SK-N-SH (cell line): ENCODE measurements around the gene HSF4.

Experiments
- EP300 ChIP-seq, 2 experiments: IDR thresholded peaks; 2 replicates each; pipeline versions ENCODE4 v1.4.0 to v1.6.1; 2012; ENCODE audit warnings: borderline replicate concordance in 1 of 2, low read depth in 1 of 2, low read length in 1 of 2
- JUND ChIP-seq: IDR thresholded peaks from 2 replicates; pipeline ENCODE4 v1.4.0; 2012
- MXI1 ChIP-seq: IDR thresholded peaks from 2 replicates; pipeline ENCODE4 v1.6.1; 2012; ENCODE audit warnings: mild to moderate bottlenecking, low read depth, low read length, improper control_type of control experiment
- PBX3 ChIP-seq: IDR thresholded peaks from 2 replicates; pipeline ENCODE4; 2012
- POLR2AphosphoS5 ChIP-seq: IDR thresholded peaks from 2 replicates; pipeline ENCODE4 v1.6.1; 2012; ENCODE audit warnings: low read depth, low read length
- RXRA ChIP-seq: IDR thresholded peaks from 2 replicates; pipeline ENCODE4 v1.4.0; 2012; ENCODE audit warnings: low read depth, mild to moderate bottlenecking, borderline replicate concordance
- SIN3A ChIP-seq: IDR thresholded peaks from 2 replicates; pipeline ENCODE4 v1.6.1; 2012; ENCODE audit warnings: low read depth, mild to moderate bottlenecking, low read length, moderate library complexity, borderline replicate concordance
- TCF12 ChIP-seq: IDR thresholded peaks from 2 replicates; pipeline ENCODE4 v1.4.0; 2012
- USF1 ChIP-seq: IDR thresholded peaks from 2 replicates; pipeline ENCODE4 v1.4.0; 2012; ENCODE audit warnings: low read depth, borderline replicate concordance
- TF ChIP-seq, protein P1 (sequence below): fragments of 200-600 bp; sonication (generic); IDR thresholded peaks from 2 replicates; pipeline ENCODE4 v1.6.1; 2017; ENCODE audit warnings: antibody characterized with exemption, mild to moderate bottlenecking, moderate library complexity
- TF ChIP-seq, protein P2 (sequence below): IDR thresholded peaks from 2 replicates; pipeline ENCODE4 v1.4.0; 2012; ENCODE audit warnings: low read depth, borderline replicate concordance

DNA sequence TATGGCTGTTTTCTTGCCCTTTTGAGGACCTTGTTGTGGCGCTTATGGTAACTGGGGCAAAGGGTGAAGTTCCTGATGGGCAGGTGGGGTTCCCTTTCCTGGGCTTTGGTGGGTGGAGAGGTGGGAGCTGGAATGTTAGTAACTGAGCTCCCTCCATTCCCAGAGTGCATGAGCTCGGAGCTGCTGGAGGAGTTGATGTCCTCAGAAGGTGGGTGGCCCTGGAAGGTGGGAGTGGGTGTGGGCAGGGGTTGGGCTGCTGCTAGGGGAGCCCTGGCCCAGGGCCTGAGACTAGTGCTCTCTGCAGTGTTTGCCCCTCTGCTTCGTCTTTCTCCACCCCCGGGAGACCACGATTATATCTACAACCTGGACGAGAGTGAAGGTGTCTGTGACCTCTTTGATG, 33.2 kb downstream of the HSF4 start:
- TF ChIP-seq, protein P1, sequence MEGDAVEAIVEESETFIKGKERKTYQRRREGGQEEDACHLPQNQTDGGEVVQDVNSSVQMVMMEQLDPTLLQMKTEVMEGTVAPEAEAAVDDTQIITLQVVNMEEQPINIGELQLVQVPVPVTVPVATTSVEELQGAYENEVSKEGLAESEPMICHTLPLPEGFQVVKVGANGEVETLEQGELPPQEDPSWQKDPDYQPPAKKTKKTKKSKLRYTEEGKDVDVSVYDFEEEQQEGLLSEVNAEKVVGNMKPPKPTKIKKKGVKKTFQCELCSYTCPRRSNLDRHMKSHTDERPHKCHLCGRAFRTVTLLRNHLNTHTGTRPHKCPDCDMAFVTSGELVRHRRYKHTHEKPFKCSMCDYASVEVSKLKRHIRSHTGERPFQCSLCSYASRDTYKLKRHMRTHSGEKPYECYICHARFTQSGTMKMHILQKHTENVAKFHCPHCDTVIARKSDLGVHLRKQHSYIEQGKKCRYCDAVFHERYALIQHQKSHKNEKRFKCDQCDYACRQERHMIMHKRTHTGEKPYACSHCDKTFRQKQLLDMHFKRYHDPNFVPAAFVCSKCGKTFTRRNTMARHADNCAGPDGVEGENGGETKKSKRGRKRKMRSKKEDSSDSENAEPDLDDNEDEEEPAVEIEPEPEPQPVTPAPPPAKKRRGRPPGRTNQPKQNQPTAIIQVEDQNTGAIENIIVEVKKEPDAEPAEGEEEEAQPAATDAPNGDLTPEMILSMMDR, result no peak
- no peak for TF ChIP-seq POLR2AphosphoS5
- no peak for TF ChIP-seq USF1
- TF ChIP-seq EP300 (IDR thresholded peaks at IDR 0.05; ENCODE audit: borderline replicate concordance in 1 of 2, low read depth in 1 of 2, low read length in 1 of 2), result no peak
- no peak for TF ChIP-seq PBX3
- TF ChIP-seq, protein P2, sequence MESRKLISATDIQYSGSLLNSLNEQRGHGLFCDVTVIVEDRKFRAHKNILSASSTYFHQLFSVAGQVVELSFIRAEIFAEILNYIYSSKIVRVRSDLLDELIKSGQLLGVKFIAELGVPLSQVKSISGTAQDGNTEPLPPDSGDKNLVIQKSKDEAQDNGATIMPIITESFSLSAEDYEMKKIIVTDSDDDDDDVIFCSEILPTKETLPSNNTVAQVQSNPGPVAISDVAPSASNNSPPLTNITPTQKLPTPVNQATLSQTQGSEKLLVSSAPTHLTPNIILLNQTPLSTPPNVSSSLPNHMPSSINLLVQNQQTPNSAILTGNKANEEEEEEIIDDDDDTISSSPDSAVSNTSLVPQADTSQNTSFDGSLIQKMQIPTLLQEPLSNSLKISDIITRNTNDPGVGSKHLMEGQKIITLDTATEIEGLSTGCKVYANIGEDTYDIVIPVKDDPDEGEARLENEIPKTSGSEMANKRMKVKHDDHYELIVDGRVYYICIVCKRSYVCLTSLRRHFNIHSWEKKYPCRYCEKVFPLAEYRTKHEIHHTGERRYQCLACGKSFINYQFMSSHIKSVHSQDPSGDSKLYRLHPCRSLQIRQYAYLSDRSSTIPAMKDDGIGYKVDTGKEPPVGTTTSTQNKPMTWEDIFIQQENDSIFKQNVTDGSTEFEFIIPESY, result no peak
- no peak for TF ChIP-seq RXRA
- no peak for TF ChIP-seq SIN3A
- TF ChIP-seq TCF12, result no peak
- no peak for TF ChIP-seq MXI1
- no peak for TF ChIP-seq JUND
